ENCODE results near the gene WDR48. TPM values are rescaled to one million over a fixed set of nuclear protein-coding genes. Genes with fewer than 3 reads are reported as not detected.

Gene WDR48
- total and polyA plus RNA-seq, 4 donors = 17.3 to 39.3 (median 28.4) TPM

Small RNA genes within 50 kb of the gene (microRNA-seq; reads per million reads assigned to microRNA genes)
- gene MIR6822 = 0 reads per million in 2 donors

Other genes with a start within 250 kb of the WDR48 start
- not detected for gene SCN10A, start 235.8 kb upstream of the WDR48 start, total RNA-seq
- not detected for gene SCN10A, start 235.8 kb upstream of the WDR48 start, polyA plus RNA-seq
- gene SCN11A, start 72 bp upstream of the WDR48 start, total RNA-seq = under 1 TPM; 0.16 to 0.93 TPM
- not detected for gene SCN11A, start 72 bp upstream of the WDR48 start, polyA plus RNA-seq
- gene GORASP1, start 55.6 kb downstream of the WDR48 start, total RNA-seq = 10 to 100 TPM; 52.3 to 62.2 TPM
- 10 to 100 TPM; 14.7 to 66.3 TPM for gene GORASP1, start 55.6 kb downstream of the WDR48 start, polyA plus RNA-seq
- 10 to 100 TPM in 1 of 2 donors, 1 to 10 TPM in 1; 3.6 to 11.6 TPM for gene TTC21A, start 55.7 kb downstream of the WDR48 start, total RNA-seq
- 10 to 100 TPM in 1 of 2 donors, 1 to 10 TPM in 1; 1.8 to 15.0 TPM for gene TTC21A, start 55.7 kb downstream of the WDR48 start, polyA plus RNA-seq
- 100 to 1,000 TPM in 1 of 2 donors, 10 to 100 TPM in 1; 41.9 to 117 TPM for gene CSRNP1, start 101.6 kb downstream of the WDR48 start, total RNA-seq
- gene CSRNP1, start 101.6 kb downstream of the WDR48 start, polyA plus RNA-seq = 10 to 100 TPM; 15.8 to 27.3 TPM
- under 1 TPM in 1 of 2 donors, not detected in 1; 0.19 TPM for gene XIRP1, start 140.6 kb downstream of the WDR48 start, total RNA-seq
- under 1 TPM; 0.13 to 0.75 TPM for gene XIRP1, start 140.6 kb downstream of the WDR48 start, polyA plus RNA-seq
- 1 to 10 TPM in 1 of 2 donors, under 1 TPM in 1; 0.94 to 6.5 TPM for gene CX3CR1, start 228.0 kb downstream of the WDR48 start, total RNA-seq
- under 1 TPM; 0.18 to 0.50 TPM for gene CX3CR1, start 228.0 kb downstream of the WDR48 start, polyA plus RNA-seq